Fibroblast of pulmonary artery (primary cell): Measurements from ENCODE around the gene CPLX1.
"Not testable (repeated sequence)": the region's sequence is repeated elsewhere in the genome, so short reads cannot be mapped to it uniquely, and the experiment has no call there.

Experiments used
- DNase-seq: peaks from one replicate; pipeline ENCODE4 v3.0.0-alpha.2; 2010; ENCODE audit warnings: low read depth
- H3K4me3 ChIP-seq: replicated peaks from 2 replicates; pipeline ENCODE4 v1.5.1; 2011; ENCODE audit warnings: low read depth, mild to moderate bottlenecking, control low read depth, low read length, moderate library complexity
- CTCF ChIP-seq: IDR thresholded peaks from 2 replicates; pipeline ENCODE4 v1.5.1; 2011; ENCODE audit warnings: mild to moderate bottlenecking, control low read depth, low read length, inconsistent platforms; ENCODE audit errors: missing control alignments

Gene CPLX1

GRCh38 chr4:813900-814299 is 12.0 kb downstream of the CPLX1 start:
- TF ChIP-seq CTCF: no peak
- no peak for DNase-seq

GRCh38 chr4:808860-809570 is 16.9 kb downstream of the CPLX1 start:
- no peak for TF ChIP-seq CTCF
- no peak overlapping the region for H3K4me3 ChIP-seq
- no peak for DNase-seq

More at GRCh38 chr4:813900-814299, 12.0 kb downstream of the CPLX1 start:
- no peak overlapping the region for H3K4me3 ChIP-seq

GRCh38 chr4:807792-808191 is 18.1 kb downstream of the CPLX1 start:
- H3K4me3 ChIP-seq: no peak overlapping the region
- DNase-seq: no peak
- TF ChIP-seq CTCF: no peak

GRCh38 chr4:806979-807378 is 18.9 kb downstream of the CPLX1 start:
- not testable (repeated sequence) for DNase-seq, H3K4me3 ChIP-seq

GRCh38 chr4:804804-805203 is 21.1 kb downstream of the CPLX1 start:
- no peak for DNase-seq
- no peak for TF ChIP-seq CTCF
- H3K4me3 ChIP-seq: no peak overlapping the region

- no peak for TF ChIP-seq CTCF
- no peak for DNase-seq
- H3K4me3 ChIP-seq: no peak overlapping the region
These were observed 22.0 kb downstream of the CPLX1 start for GRCh38 chr4:803884-804283.

GRCh38 chr4:801436-802124 is 24.3 kb downstream of the CPLX1 start:
- no peak for TF ChIP-seq CTCF
- no peak for DNase-seq
- H3K4me3 ChIP-seq: no peak overlapping the region
